Measurements from ENCODE around the gene DDN.

The DDN gene

DNA sequence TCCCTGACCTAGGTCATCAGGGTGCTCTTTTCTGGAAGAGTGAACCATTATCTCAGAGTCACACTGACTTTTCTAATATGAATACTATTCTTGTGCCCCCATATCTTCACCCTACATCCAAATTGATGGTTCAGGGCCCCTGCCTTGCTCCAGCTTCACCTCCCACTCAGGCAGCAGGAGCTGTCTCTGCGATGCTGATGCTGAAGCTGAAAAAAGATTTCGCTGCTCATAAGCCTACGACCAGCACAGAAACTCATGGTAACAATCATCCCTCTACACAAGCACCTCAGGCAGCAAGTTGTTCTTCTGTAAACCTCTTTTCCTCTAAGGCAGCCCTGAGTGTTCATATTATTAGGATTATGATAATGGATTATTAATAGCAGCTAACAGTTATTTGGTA lies 45.1 kb downstream of the DDN start:
- Histone ChIP-seq H3K4me1 (ENCODE audit: control insufficient read depth in 5 of 5, insufficient read depth in 5 of 5, low read length in 5 of 5) (peaks cover 4 to 27% (median 21%) of the 10 kb centered on the region in 5 donors), H3K9me3 (ENCODE audit: control insufficient read depth in 5 of 5, low read length in 5 of 5) (no peaks in the 10 kb centered on the region), H3K9ac (ENCODE audit: low read length in 5 of 5) (no peak overlapping the region), H3K36me3 (ENCODE audit: control insufficient read depth in 5 of 5, insufficient read depth in 5 of 5, low read length in 5 of 5) (peaks cover 4 to 18% (median 8%) of the 10 kb centered on the region in 5 donors), H3K27me3 (ENCODE audit: control insufficient read depth in 5 of 5, insufficient read depth in 4 of 5, low read length in 5 of 5) (no peaks in the 10 kb centered on the region), H3K27ac (ENCODE audit: low read depth, low read length) (no peak overlapping the region), H3K4me3 (ENCODE audit: low read depth in 1 of 5, low read length in 5 of 5) (no peak overlapping the region)

- Histone ChIP-seq H3K27ac (ENCODE audit: low read depth, low read length) (no peak overlapping the region), H3K4me1 (ENCODE audit: control insufficient read depth in 5 of 5, insufficient read depth in 5 of 5, low read length in 5 of 5) (peaks cover 4 to 22% (median 16%) of the 10 kb centered on the region in 5 donors), H3K9me3 (ENCODE audit: control insufficient read depth in 5 of 5, low read length in 5 of 5) (no peaks in the 10 kb centered on the region), H3K36me3 (ENCODE audit: control insufficient read depth in 5 of 5, insufficient read depth in 5 of 5, low read length in 5 of 5) (peaks cover 4 to 23% (median 8%) of the 10 kb centered on the region in 5 donors), H3K4me3 (ENCODE audit: low read depth in 1 of 5, low read length in 5 of 5) (no peak overlapping the region), H3K27me3 (ENCODE audit: control insufficient read depth in 5 of 5, insufficient read depth in 4 of 5, low read length in 5 of 5) (no peaks in the 10 kb centered on the region), H3K9ac (ENCODE audit: low read length in 5 of 5) (no peak overlapping the region)
These were observed 46.5 kb downstream of the DDN start for GRCh38 chr12:48952691-48953090.

DNA sequence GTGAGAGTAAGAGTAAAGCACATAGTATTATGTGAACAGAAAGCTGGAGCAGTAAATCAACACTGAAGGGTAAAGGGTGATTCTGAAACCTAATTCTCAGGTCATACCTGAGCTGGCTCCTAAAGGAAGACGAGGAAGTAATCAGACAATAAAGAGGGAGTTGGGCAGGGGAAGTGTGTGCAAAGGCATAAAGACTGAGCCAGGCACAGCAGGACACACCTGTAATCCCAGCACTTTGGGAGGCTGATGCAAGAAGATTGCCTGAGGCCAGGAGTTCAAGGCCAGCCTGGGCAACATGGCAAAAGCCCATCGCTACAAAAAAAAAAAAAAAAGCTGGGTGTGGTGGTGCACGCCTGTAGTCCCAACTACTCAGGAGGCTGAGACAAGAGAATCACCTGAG lies 51.4 kb downstream of the DDN start:
- no peak overlapping the region for H3K27ac ChIP-seq (ENCODE audit: low read depth, low read length)
- no peak overlapping the region for H3K9ac ChIP-seq (ENCODE audit: low read length in 5 of 5)

DNA sequence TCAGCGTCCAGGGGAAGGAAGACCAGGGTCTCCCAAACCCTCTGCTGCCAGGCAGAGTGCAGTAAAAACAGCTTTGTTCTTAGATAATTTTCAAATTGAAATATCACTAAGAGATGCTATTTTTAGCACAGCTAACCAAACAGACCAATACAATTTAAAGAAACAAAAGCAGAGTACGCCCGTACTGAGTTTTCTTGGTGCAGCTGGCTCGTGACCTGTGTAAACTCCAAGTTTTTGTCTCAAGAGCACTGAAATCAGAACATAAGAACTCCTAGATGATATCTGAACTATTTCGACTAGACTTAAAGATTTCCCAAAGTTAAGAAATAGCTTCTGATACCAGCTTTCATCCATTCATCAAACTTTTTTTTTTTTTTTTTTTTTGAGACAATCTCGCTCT lies 52.2 kb downstream of the DDN start:
- Histone ChIP-seq H3K4me1 (ENCODE audit: control insufficient read depth in 5 of 5, insufficient read depth in 5 of 5, low read length in 5 of 5) (peaks cover 0 to 11% (median 10%) of the 10 kb centered on the region in 5 donors), H3K27ac (ENCODE audit: low read depth, low read length) (no peak overlapping the region), H3K9ac (ENCODE audit: low read length in 5 of 5) (no peak overlapping the region)

More for the DNA sequence above, 51.4 kb downstream of the DDN start:
- no peaks in the 10 kb centered on the region for H3K27me3 ChIP-seq (ENCODE audit: control insufficient read depth in 5 of 5, insufficient read depth in 4 of 5, low read length in 5 of 5)
- no peak overlapping the region for H3K4me3 ChIP-seq (ENCODE audit: low read depth in 1 of 5, low read length in 5 of 5)
- H3K36me3 ChIP-seq (ENCODE audit: control insufficient read depth in 5 of 5, insufficient read depth in 5 of 5, low read length in 5 of 5): peaks cover 3 to 23% (median 4%) of the 10 kb centered on the region in 5 donors
- peaks cover 0 to 11% (median 10%) of the 10 kb centered on the region in 5 donors for H3K4me1 ChIP-seq (ENCODE audit: control insufficient read depth in 5 of 5, insufficient read depth in 5 of 5, low read length in 5 of 5)
- no peaks in the 10 kb centered on the region for H3K9me3 ChIP-seq (ENCODE audit: control insufficient read depth in 5 of 5, low read length in 5 of 5)

GRCh38 chr12:48946205-48946604 lies 53.0 kb downstream of the DDN start:
- H3K36me3 ChIP-seq (ENCODE audit: control insufficient read depth in 5 of 5, insufficient read depth in 5 of 5, low read length in 5 of 5): peaks cover 0 to 21% (median 0%) of the 10 kb centered on the region in 5 donors
- H3K9ac ChIP-seq (ENCODE audit: low read length in 5 of 5): no peak overlapping the region
- H3K27ac ChIP-seq (ENCODE audit: low read depth, low read length): no peak overlapping the region
- peaks cover 0 to 11% (median 10%) of the 10 kb centered on the region in 5 donors for H3K4me1 ChIP-seq (ENCODE audit: control insufficient read depth in 5 of 5, insufficient read depth in 5 of 5, low read length in 5 of 5)
- H3K27me3 ChIP-seq (ENCODE audit: control insufficient read depth in 5 of 5, insufficient read depth in 4 of 5, low read length in 5 of 5): no peaks in the 10 kb centered on the region
- no peaks in the 10 kb centered on the region for H3K9me3 ChIP-seq (ENCODE audit: control insufficient read depth in 5 of 5, low read length in 5 of 5)
- H3K4me3 ChIP-seq (ENCODE audit: low read depth in 1 of 5, low read length in 5 of 5): no peak overlapping the region

More for the DNA sequence above, 52.2 kb downstream of the DDN start:
- no peaks in the 10 kb centered on the region for H3K27me3 ChIP-seq (ENCODE audit: control insufficient read depth in 5 of 5, insufficient read depth in 4 of 5, low read length in 5 of 5)
- no peak overlapping the region for H3K4me3 ChIP-seq (ENCODE audit: low read depth in 1 of 5, low read length in 5 of 5)
- peaks cover 0 to 15% (median 0%) of the 10 kb centered on the region in 5 donors for H3K36me3 ChIP-seq (ENCODE audit: control insufficient read depth in 5 of 5, insufficient read depth in 5 of 5, low read length in 5 of 5)
- no peaks in the 10 kb centered on the region for H3K9me3 ChIP-seq (ENCODE audit: control insufficient read depth in 5 of 5, low read length in 5 of 5)
